Putamen (tissue), 1 donor: Measurements from ENCODE around the gene HGD.
"Not testable (repeated sequence)": the region's sequence is repeated elsewhere in the genome, so short reads cannot be mapped to it uniquely, and the experiment has no call there.

Experiments
- DNase-seq: peaks from one replicate; pipeline ENCODE4 v3.0.0-alpha.2; 2016; ENCODE audit warnings: low spot score

The HGD gene

DNA sequence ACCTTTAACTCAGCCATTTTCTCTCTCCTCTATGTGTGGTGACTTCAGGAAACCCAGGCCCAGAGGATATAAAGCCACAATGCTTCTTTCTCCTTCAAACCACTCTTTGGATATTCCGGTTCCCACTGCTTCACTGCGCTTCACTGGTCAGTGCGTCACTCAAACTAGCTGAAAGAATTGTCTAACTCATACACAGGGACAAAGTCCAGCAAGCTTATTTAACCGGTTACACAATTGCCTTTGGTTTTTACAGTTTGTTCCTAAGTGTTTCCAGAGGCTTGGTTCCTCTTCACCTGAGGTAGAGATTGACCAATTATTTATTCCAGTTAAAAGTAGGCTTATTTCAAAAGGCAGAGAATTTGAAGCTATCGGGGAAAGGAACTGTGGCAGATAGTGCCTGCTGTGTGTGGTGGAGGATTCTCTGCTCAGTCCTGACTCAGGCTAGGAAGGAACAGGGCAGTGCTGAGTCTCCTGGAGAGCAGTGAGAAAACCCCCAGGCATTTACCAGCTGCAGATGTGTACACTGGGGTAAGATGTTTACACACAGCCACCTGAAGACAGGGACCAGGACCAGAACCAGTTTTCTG is at the start of gene HGD:
Gene HGD, minus strand, starts transcription at position 145 of the 587 bp plus-strand sequence. Its CDS starts 128 bp downstream, at position 17.
- DNase-seq = no peak

GRCh38 chr3:120730576-120731542 is 48.8 kb upstream of the HGD start:
- no peak for DNase-seq

GRCh38 chr3:120726791-120727190 is 44.8 kb upstream of the HGD start:
- DNase-seq = no peak

GRCh38 chr3:120719167-120719834 is 37.3 kb upstream of the HGD start:
- DNase-seq = not testable (repeated sequence)

- no peak for DNase-seq
Observed at GRCh38 chr3:120713262-120713661, 31.2 kb upstream of the HGD start.

- DNase-seq = no peak
Observed at GRCh38 chr3:120710369-120710768, 28.3 kb upstream of the HGD start.

DNA sequence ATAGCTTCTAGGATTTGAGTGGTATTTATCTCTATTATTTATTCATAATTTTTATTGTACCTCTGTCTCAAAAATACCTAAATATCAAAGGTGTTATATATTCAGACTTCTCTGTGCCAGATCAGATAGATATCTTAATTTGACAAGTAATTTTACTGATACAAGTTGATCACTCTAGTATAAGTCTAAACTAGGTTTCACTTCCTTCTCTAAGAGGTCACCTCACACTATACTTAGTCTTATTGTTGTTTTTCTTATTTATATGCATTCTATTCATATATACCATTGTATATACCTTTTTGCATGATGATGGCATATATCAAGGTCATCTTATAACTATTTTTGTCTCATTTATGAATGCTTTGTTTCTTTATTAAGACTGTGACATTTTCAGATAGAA is 26.4 kb upstream of the HGD start:
- DNase-seq = no peak

DNA sequence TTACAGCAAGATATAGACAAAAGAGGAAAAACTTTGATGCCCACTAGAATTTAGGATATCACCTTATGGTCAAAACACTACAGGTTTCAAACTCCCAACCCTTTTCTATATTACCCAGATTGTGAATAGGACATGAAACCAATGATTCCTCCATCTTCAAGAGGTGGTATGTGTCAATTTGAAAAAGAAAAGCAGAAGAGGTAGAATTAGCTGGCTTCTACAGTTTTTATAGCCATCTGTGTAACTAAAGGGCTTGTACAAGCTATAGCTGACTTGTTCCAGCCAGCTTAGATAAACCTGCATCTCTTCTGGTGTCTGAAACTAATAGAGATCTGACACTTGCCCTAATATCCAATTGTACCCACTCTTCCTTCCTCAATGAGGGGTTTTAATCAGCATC is 24.9 kb upstream of the HGD start:
- DNase-seq = no peak

DNA sequence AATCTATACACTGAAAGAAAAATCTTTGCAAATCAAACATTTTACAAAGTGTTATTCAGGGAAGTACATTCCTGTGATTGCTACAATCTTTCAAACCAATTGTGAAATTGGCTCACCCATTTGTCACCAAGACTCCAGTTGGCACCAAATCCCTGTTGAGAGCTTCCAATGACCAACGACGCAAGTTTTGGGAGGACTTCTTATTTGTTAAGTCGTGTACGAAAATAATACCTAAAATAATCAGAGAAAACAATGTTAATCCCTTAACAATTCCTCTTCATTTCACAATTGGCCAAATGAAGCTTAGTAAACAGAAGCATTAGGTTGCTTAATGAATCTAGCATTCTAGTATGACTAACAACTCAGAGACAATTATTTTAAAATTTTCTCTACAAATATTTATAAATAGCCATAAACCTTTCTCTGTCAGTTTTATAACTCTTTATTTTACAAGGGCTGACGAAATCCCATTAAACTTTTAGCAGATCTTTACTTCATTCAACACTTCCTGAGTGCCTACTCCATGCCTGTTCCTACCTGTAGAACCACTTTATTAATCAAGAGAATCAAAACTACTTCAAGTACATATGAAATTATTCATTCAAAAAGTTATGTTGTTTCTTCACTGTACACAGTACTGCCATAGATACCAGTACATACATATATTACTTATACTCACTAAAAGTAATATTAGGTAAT is 24.0 kb upstream of the HGD start:
- no peak for DNase-seq

- no peak for DNase-seq
Observed at GRCh38 chr3:120699333-120699732, 17.3 kb upstream of the HGD start.

DNA sequence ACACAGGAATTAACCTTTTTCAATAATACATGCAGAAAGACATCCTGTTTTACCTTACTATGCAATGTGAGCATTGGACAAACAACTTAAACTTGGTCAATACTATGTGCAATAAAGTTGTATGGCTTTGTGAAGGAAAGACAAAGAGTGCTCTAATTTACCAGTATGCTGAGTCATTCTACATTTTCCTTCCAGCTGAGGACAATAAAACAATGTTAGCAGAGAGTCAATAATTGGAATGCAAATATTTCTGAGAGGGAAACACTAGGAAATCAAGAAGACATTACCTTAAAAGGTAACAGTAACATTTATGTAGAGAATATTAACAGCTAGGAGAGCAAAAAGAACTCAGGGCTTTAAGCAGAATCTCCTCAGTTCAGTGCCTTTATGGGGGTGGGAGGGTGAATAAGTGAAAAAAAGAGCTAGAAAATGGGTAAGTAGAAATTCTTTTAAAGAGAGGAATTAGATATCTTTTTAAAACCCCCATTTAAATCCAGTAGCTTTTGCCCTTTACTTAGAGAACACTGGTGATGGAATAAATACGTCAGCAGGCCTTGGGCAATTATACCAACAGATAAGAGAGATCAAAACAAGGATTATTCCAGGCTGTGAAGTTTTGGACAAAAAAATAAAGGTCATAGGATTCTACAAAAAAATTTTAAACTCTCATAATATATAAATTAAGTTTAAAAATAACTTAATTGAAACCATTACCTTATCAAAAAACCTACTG is 11.6 kb upstream of the HGD start:
- DNase-seq = no peak

DNA sequence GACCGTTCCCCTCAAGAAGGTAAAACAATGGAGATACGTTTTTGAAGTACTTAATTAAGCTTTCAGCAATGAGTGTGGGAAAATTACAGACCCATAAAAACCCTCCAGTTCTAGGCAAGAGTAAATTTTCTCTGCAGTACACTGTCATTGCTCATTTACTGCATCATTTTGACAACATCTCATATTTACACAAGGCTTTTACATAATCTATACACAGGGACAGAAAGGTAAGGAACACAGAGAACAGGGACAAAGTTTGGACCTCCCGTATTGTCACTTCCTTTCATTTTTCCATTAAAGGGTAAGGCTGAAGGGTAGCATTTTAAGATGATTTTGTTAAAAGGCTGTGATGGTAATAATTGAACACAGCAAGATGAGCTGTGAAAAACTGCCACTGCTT is 7.4 kb upstream of the HGD start:
- DNase-seq = no peak

GRCh38 chr3:120688121-120688520 is 6.1 kb upstream of the HGD start:
- DNase-seq = no peak

DNA sequence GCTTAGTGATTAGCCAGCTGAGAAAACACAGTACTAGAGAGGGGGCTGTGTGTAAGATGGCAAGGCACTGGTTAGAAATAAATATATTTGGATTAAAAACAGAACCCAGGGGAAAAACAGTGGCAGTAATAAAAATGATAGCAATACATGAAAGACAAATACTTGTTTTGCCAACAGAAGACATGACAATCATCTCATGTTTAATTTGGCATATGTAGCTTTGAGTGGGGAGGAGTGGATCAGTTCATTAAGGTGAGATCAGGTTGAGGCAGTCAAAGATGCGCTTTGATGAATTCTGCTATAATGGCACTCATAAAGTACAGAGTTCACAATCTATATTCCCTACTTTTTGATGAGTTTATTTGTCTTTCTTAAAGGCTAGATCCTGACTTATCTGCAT is 3.4 kb upstream of the HGD start:
- no peak for DNase-seq

GRCh38 chr3:120684896-120685295 is 2.9 kb upstream of the HGD start:
- DNase-seq = no peak

DNA sequence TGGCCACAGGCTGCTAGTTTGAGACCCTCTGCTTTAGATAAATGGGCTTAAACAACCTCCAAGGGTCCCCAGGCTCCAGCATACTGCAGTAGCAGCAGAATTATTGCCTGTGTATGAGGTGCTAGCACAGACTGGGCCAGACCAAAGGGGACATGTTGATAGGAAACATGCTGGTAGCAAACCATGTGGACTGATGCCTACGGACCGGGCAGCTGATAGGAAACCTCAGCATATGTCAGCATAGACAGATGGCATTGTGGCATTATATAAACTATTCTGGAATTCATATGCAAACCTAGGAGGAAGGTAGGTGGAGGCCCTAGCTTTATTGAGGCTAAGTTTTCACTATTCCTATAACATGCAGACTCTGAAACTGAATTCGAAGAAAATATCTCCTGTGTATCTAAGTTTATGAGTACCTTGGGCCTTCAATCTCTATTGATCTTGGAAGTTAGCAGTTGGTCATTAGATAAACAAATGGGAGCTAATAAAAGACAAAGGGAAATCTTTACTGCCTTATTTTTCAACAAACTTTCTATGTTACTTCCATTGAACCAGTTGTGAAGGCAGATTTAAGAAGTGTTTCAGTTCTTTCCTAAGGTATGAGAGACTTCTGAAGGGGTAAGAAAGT is 1.7 kb upstream of the HGD start:
- no peak for DNase-seq

DNA sequence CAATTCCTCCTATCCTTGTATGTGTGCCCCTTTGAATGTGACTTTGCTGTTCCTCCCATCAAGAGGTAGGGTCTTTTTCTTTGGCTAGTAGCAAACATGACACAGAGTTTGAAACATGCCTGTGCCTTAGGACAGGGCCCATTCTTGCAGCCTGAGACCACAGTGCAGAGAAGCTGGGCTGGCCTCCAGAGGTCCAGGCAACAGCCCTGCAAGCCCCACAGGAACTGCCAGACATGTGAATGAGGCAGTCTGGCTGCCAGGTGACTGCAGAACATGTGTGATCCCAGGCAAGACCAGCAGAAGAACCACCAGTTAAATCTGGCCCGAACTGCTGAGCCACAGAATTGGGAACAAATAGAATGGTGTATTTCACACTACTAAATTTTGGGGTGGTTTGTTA is 1.2 kb upstream of the HGD start:
- no peak for DNase-seq

DNA sequence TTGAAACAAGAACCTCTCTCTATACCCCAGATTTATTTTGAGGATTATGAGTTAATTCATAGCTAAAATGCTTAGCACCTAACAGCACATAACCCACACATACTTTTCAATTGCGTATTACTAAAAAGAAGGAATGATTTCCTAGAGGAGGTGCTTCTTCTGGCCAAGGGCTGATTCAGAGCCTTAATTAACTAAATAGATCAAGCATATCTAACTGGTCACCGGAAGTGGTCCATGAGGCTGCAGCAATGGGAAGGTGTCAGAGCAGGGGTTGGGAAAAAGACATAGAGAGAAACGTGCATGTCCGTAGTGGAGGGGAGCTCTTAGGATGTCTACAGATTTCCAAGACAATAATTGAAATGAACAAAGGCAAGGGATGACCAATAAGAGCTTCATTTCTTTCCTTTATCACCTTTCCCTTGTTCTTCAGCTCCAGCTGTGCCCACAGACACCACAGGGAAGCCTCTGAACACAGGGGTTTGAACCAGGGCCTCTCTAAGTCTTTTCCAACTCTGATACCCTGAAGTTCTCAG is 467 bp downstream of the HGD start:
- no peak for DNase-seq

- no peak for DNase-seq
Observed at GRCh38 chr3:120681018-120681417, 1.0 kb downstream of the HGD start.

- DNase-seq = no peak
Observed at GRCh38 chr3:120680193-120680894, 1.7 kb downstream of the HGD start.
